ENCODE data around the gene NAGS. TPM values are rescaled to one million over a fixed set of nuclear protein-coding genes. Genes with fewer than 3 reads are reported as not detected.

The NAGS gene
- total RNA-seq, 2 experiments from 2014 or later = 1.5 to 1.7 TPM

- H3K4me3 Mint-ChIP-seq = no peak overlapping the region
- ChIA-PET POLR2A (no interaction called here), CTCF (interaction anchor here (3.9 kb wide), 1 partner anchor 12 kb away, joined by 17 read pairs; no protein-coding TSS in a partner anchor)
- H3K36me3 Mint-ChIP-seq = peaks cover 19% of the 10 kb centered on the region
- H3K4me1 Mint-ChIP-seq (ENCODE audit: low read depth) = peaks cover 2% of the 10 kb centered on the region
- no peak overlapping the region for H3K27ac Mint-ChIP-seq
- no peaks in the 10 kb centered on the region for H3K27me3 Mint-ChIP-seq
- intact Hi-C loops (cut with micrococcal nuclease) = no loop called here
- DNase-seq = no peak
- no peaks in the 10 kb centered on the region for H3K9me3 Mint-ChIP-seq
Measured at GRCh38 chr17:44053125-44053872, 48.9 kb downstream of the NAGS start.

Other genes with a start within 250 kb of the NAGS start
- gene SOST, start 245.8 kb upstream of the NAGS start, total RNA-seq = not detected
- gene DUSP3, start 225.6 kb upstream of the NAGS start, total RNA-seq = 10 to 100 TPM; 13.8 to 14.8 TPM
- gene CFAP97D1, start 224.2 kb upstream of the NAGS start, total RNA-seq = not detected
- under 1 TPM; 0.41 to 0.62 TPM for gene MPP3, start 171.5 kb upstream of the NAGS start, total RNA-seq
- gene CD300LG, start 157.4 kb upstream of the NAGS start, total RNA-seq = not detected
- gene MPP2, start 97.1 kb upstream of the NAGS start, total RNA-seq = 1 to 10 TPM; 1.8 to 2.0 TPM
- under 1 TPM in 1 of 2 experiments, not detected in 1; 0.90 TPM for gene PPY, start 62.1 kb upstream of the NAGS start, total RNA-seq
- not detected for gene PYY, start 50.7 kb upstream of the NAGS start, total RNA-seq
- gene TMEM101, start 10.3 kb downstream of the NAGS start, total RNA-seq = 10 to 100 TPM; 27.6 to 28.2 TPM
- gene LSM12, start 62.0 kb downstream of the NAGS start, total RNA-seq = 10 to 100 TPM; 76.8 to 81.8 TPM
- gene G6PC3, start 66.1 kb downstream of the NAGS start, total RNA-seq = 10 to 100 TPM; 20.7 to 21.9 TPM
- 10 to 100 TPM; 18.0 to 19.0 TPM for gene HDAC5, start 119.0 kb downstream of the NAGS start, total RNA-seq
- gene HROB, start 137.3 kb downstream of the NAGS start, total RNA-seq = 10 to 100 TPM; 17.9 to 19.8 TPM
- under 1 TPM in 1 of 2 experiments, not detected in 1; 0.19 TPM for gene ASB16, start 166.1 kb downstream of the NAGS start, total RNA-seq
- gene TMUB2, start 182.3 kb downstream of the NAGS start, total RNA-seq = 10 to 100 TPM; 21.8 to 21.9 TPM
- 10 to 100 TPM; 63.4 to 69.7 TPM for gene ATXN7L3, start 195.3 kb downstream of the NAGS start, total RNA-seq
- gene UBTF, start 215.1 kb downstream of the NAGS start, total RNA-seq = 100 to 1,000 TPM; 112 to 118 TPM